ENCODE measurements around the gene ITIH1.

ITIH1 gene

DNA sequence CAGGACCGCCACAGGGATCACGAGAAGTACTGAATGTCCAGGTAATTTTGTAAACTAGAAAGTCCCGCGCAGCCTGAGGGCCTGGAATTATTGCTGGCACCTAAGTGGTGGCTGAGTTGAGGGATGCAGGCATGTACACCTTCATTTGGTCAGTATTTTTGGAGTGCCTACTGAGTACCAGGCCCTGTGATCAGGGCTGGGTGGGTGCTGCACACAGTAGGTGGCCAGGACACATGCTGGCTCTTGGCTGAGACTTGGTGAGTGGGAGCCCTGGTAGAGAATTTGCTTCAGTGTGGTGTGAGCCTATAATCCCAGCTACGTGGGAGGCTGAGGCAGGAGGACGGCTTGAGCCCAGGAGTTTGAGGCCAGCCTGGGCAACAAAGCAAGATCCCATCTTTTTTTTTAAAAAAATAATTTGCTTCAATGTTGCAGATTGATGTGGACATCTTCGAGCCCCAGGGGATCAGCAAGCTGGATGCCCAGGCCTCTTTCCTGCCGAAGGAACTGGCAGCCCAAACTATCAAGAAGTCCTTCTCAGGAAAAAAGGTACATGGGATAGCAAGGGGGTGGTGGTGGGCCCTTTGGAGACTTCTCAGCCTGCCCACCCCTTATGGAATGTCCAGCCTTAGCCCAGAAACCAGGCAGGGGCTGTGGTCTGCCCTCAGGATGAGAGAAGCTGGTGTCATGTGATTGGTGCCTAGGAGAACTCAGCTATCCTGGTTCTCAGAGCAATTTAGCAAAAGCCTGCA is 2.6 kb downstream of the ITIH1 start:
- CTCF ChIA-PET: no interaction called here
- no peak overlapping the region for H3K27ac ChIP-seq
- POLR2A ChIA-PET (ENCODE audit: low non-redundant PET): no interaction called here
- TF ChIP-seq, protein P1, sequence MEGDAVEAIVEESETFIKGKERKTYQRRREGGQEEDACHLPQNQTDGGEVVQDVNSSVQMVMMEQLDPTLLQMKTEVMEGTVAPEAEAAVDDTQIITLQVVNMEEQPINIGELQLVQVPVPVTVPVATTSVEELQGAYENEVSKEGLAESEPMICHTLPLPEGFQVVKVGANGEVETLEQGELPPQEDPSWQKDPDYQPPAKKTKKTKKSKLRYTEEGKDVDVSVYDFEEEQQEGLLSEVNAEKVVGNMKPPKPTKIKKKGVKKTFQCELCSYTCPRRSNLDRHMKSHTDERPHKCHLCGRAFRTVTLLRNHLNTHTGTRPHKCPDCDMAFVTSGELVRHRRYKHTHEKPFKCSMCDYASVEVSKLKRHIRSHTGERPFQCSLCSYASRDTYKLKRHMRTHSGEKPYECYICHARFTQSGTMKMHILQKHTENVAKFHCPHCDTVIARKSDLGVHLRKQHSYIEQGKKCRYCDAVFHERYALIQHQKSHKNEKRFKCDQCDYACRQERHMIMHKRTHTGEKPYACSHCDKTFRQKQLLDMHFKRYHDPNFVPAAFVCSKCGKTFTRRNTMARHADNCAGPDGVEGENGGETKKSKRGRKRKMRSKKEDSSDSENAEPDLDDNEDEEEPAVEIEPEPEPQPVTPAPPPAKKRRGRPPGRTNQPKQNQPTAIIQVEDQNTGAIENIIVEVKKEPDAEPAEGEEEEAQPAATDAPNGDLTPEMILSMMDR (conservative IDR thresholded peaks at IDR 0.05; ENCODE audit: low read depth): no peak
- no peak for DNase-seq (ENCODE audit: low spot score)

DNA sequence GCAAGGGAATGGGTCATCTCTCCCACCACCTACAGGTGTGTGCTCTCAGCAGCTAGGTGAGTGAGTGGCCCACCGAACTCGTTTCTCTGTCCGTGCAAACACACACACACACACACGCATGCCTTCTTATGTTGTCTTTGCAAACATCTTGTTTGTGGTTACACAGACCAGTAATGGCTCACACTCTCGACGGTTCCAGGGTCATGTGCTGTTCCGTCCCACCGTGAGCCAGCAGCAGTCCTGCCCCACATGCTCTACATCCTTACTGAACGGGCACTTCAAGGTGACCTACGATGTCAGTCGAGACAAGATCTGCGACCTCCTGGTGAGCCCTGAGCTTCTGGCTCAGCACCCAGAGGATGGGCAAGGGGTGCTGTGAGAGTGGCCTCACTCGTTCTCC is 4.3 kb downstream of the ITIH1 start:
- POLR2A ChIA-PET (ENCODE audit: low non-redundant PET): no interaction called here
- no peak for DNase-seq (ENCODE audit: low spot score)
- CTCF ChIA-PET: no interaction called here
- no peak overlapping the region for H3K27ac ChIP-seq
- TF ChIP-seq, protein P1 (conservative IDR thresholded peaks at IDR 0.05; ENCODE audit: low read depth): no peak

DNA sequence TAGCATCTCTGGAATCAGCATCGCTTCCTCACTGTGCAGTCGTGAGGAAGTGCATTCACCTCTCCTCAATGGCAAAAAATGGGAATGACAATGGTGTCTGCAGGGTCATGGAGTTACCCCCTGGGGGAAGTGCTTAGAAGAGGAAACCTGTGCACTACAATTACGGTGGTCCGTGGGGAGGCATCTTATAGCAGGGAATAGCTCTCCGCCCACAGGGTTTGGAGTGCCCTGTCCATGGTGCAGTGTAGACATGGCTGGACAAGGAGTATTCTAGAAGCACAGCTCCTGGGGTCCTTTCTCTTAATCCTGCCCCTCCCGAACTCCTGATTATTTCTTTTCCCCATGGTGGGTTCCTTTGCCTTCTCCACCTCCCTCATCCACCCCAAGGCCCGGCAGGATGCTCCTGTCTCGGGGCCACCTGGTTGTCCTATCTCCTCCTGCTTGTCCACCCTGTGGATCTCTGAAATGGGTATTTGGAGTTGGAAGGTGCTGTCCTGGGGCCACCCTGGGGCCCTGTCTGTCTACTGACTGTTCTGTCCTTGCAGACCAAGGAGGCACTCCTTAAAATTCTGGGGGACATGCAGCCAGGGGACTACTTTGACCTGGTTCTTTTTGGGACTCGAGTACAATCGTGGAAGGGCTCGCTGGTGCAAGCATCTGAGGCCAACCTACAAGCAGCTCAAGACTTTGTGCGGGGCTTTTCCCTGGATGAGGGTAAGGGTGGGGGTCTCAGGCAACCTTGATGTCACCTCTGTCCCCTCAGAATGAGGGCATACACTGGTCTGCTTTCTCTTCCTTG is 5.2 kb downstream of the ITIH1 start:
- no peak for DNase-seq (ENCODE audit: low spot score)
- CTCF ChIA-PET: no interaction called here
- H3K27ac ChIP-seq: no peak overlapping the region
- TF ChIP-seq, protein P1 (conservative IDR thresholded peaks at IDR 0.05; ENCODE audit: low read depth): no peak
- POLR2A ChIA-PET (ENCODE audit: low non-redundant PET): no interaction called here

DNA sequence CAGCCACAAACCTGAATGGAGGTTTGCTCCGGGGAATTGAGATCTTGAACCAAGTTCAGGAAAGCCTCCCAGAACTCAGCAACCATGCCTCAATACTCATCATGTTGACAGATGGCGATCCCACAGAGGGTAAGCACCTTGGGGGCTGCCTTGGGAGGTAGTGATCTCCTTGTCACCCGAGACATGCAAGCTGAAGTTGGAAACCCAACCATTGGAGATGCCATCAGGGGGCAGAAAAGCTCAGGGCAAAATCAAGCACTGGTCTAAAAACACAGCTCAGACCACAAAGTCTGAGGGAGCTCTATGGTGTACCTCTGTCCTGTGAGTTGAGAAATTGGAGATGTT is 5.8 kb downstream of the ITIH1 start:
- TF ChIP-seq, protein P1 (conservative IDR thresholded peaks at IDR 0.05; ENCODE audit: low read depth): no peak
- H3K27ac ChIP-seq: no peak overlapping the region
- CTCF ChIA-PET: no interaction called here
- DNase-seq (ENCODE audit: low spot score): no peak
- POLR2A ChIA-PET (ENCODE audit: low non-redundant PET): no interaction called here

DNA sequence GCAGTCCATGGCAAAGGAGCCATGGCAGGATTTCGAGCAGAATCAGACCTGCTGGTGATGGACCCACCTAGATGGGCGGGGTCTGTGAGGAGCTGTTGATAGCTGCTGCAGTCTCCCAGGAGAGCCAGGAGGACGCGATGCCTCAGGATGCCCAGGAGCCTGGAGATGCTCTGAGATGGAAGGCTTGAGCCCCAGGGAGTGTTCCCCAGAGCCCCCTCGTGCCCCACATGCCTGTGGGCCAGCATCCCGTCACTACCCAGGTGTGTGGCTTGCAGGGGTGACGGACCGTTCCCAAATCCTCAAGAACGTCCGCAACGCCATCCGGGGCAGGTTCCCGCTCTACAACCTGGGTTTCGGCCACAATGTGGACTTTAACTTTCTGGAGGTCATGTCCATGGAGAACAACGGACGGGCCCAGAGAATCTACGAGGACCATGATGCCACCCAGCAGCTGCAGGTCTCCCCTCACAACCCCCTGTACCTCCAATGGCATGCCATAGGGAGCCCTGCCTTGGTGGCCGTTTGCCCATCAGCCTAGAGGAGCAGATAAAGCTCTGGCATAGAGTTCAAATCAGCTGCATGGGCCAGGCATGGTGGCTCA is 6.7 kb downstream of the ITIH1 start:
- DNase-seq (ENCODE audit: low spot score): no peak
- no peak overlapping the region for H3K27ac ChIP-seq
- POLR2A ChIA-PET (ENCODE audit: low non-redundant PET): no interaction called here
- CTCF ChIA-PET: no interaction called here
- TF ChIP-seq, protein P1 (conservative IDR thresholded peaks at IDR 0.05; ENCODE audit: low read depth): no peak

DNA sequence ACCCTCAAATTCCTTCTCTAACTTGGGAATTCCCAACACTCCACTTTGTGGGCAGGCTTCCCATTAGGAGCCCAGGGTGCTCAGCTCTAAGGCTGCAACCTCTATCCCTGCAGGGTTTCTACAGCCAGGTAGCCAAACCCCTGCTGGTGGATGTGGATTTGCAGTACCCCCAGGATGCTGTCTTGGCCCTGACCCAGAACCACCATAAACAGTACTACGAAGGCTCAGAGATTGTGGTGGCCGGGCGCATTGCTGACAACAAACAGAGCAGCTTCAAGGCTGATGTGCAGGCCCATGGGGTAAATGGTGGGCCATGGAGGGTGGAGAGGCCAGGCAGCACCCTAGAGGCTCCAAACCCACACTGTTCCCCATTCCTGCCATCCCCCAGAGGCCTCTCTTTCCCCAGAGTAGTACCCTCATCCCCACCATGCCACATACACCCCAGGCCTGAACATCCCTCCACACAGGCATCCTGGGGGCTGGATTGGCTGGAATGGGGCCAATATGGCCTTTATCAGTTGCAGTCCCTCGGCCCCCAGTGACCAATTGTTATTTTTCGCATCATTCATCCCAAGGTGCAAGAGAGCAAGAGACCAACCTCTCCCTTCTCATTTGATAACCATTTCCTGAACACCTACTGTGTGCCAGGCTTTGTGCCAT is 7.7 kb downstream of the ITIH1 start:
- CTCF ChIA-PET: interaction anchor here (0.7 kb wide), 1 partner anchor 172 kb away, joined by 6 read pairs; no protein-coding TSS in a partner anchor
- H3K27ac ChIP-seq: no peak overlapping the region
- POLR2A ChIA-PET (ENCODE audit: low non-redundant PET): no interaction called here
- no peak for DNase-seq (ENCODE audit: low spot score)
- TF ChIP-seq, protein P1 (conservative IDR thresholded peaks at IDR 0.05; ENCODE audit: low read depth): no peak

Measured in RWPE1 (cell line).